Measurements from ENCODE around the gene TTLL6. TPM values are rescaled to one million over a fixed set of nuclear protein-coding genes. Genes with fewer than 3 reads are reported as not detected.
A peak's percentile ranks its signal among the peaks of the same experiment; 100 is the strongest.

The TTLL6 gene
- total RNA-seq, 1 experiment from 2014 or later = 0.29 TPM

GRCh38 chr17:48738803-48739526 is 78.1 kb downstream of the TTLL6 start:
- no peaks in the 10 kb centered on the region for H3K36me3 ChIP-seq (ENCODE audit: low read depth, low read length)
- H3K9ac ChIP-seq (ENCODE audit: low read length) = peak overlapping the region; percentile 64
- peak overlapping the region; percentile 77 for H2AFZ ChIP-seq (ENCODE audit: low read length)
- no peaks in the 10 kb centered on the region for H3K27me3 ChIP-seq (ENCODE audit: low read length)
- H3F3A ChIP-seq (ENCODE audit: low read length, unreplicated experiment) = no peaks in the 10 kb centered on the region
- H3K79me2 ChIP-seq (ENCODE audit: low read length) = peaks cover 75% of the 10 kb centered on the region
- DNase-seq (peak; percentile 91), ATAC-seq (peak; percentile 53)
- ChIA-PET POLR2A (ENCODE audit: unreplicated experiment) (interaction anchor here (0.5 to 1.8 kb wide), 6 partner anchors 8 to 19 kb away, joined by 4 to 8 read pairs (median 4); partner anchors contain the start of gene HOXB13), CTCF (interaction anchor here (0.6 to 1.9 kb wide), 3 partner anchors 15 to 102 kb away, joined by 7 to 14 read pairs (median 13); partner anchors contain the start of gene PRAC2)
- no peaks in the 10 kb centered on the region for H4K20me1 ChIP-seq (ENCODE audit: low read length)
- intact Hi-C loops (cut with micrococcal nuclease) = loop anchor here (1.0 to 5.0 kb wide), 3 partner anchors 7 to 53 kb away; no protein-coding TSS in a partner anchor
- peaks cover 52% of the 10 kb centered on the region for H3K4me1 ChIP-seq (ENCODE audit: insufficient read depth, low read length)
- no peaks in the 10 kb centered on the region for H3K9me3 ChIP-seq (ENCODE audit: low read length)
- peak overlapping the region; percentile 66 for H3K4me3 ChIP-seq (ENCODE audit: low read length)
- BruUV-seq (replicated peaks) = no TSS peak
- peak overlapping the region; percentile 92 for H3K4me2 ChIP-seq (ENCODE audit: low read length)
- peak overlapping the region; percentile 61 for H3K27ac ChIP-seq (ENCODE audit: low read length)
- no peaks in the 10 kb centered on the region for H3K9me2 ChIP-seq (replicated peaks; ENCODE audit: low read length)
- no peak for TF ChIP-seq EZH2 (IDR thresholded peaks at IDR 0.05; ENCODE audit: low read length, unreplicated experiment)
- no peak for TF ChIP-seq EZH2phosphoT487 (IDR thresholded peaks at IDR 0.05; ENCODE audit: borderline replicate concordance, low read length)
- TF ChIP-seq CTCF (conservative IDR thresholded peaks at IDR 0.05; ENCODE audit: low read depth, low read length) = no peak

GRCh38 chr17:48738424-48738802 is 78.6 kb downstream of the TTLL6 start:
- DNase-seq = no peak
- ATAC-seq = peak; percentile 20
- ChIA-PET POLR2A (ENCODE audit: unreplicated experiment) (interaction anchor here (0.5 to 1.8 kb wide), 5 partner anchors 9 to 133 kb away, joined by 4 to 8 read pairs (median 5); partner anchors contain the start of gene HOXB13), CTCF (interaction anchor here (0.7 to 1.9 kb wide), 5 partner anchors 9 to 146 kb away, joined by 3 to 14 read pairs (median 4); partner anchors contain the start of gene PRAC2)
- intact Hi-C loops (cut with micrococcal nuclease) = loop anchor here (1.0 to 5.0 kb wide), 3 partner anchors 8 to 54 kb away; no protein-coding TSS in a partner anchor
- Histone ChIP-seq H3K79me2 (ENCODE audit: low read length) (peaks cover 81% of the 10 kb centered on the region), H2AFZ (ENCODE audit: low read length) (peak overlapping the region; percentile 77), H4K20me1 (ENCODE audit: low read length) (no peaks in the 10 kb centered on the region), H3K9me3 (ENCODE audit: low read length) (no peaks in the 10 kb centered on the region), H3K27ac (ENCODE audit: low read length) (peak overlapping the region; percentile 61), H3K9me2 (replicated peaks; ENCODE audit: low read length) (no peaks in the 10 kb centered on the region), H3K9ac (ENCODE audit: low read length) (peak overlapping the region; percentile 64), H3K4me3 (ENCODE audit: low read length) (peak overlapping the region; percentile 66), H3K4me2 (ENCODE audit: low read length) (peak overlapping the region; percentile 92), H3K27me3 (ENCODE audit: low read length) (no peaks in the 10 kb centered on the region), H3K36me3 (ENCODE audit: low read depth, low read length) (no peaks in the 10 kb centered on the region), H3F3A (ENCODE audit: low read length, unreplicated experiment) (no peaks in the 10 kb centered on the region), H3K4me1 (ENCODE audit: insufficient read depth, low read length) (peaks cover 52% of the 10 kb centered on the region)
- no TSS peak for BruUV-seq (replicated peaks)
- no peak for TF ChIP-seq CTCF (conservative IDR thresholded peaks at IDR 0.05; ENCODE audit: low read depth, low read length)
- TF ChIP-seq EZH2 (IDR thresholded peaks at IDR 0.05; ENCODE audit: low read length, unreplicated experiment) = no peak
- TF ChIP-seq EZH2phosphoT487 (IDR thresholded peaks at IDR 0.05; ENCODE audit: borderline replicate concordance, low read length) = no peak
